ENCODE results near the gene CREB3L4. TPM values are rescaled to one million over a fixed set of nuclear protein-coding genes. Genes with fewer than 3 reads are reported as not detected.

The CREB3L4 gene
- total and polyA plus RNA-seq, 2 donors (not counting 3 experiments of a cell fraction or from before 2014, with no cell fraction given), result 8.1 to 12.1 TPM

GRCh38 chr1:153932156-153933131 is 35.3 kb upstream of the CREB3L4 start:
- no peak overlapping the region for H2AFZ ChIP-seq (ENCODE audit: low read depth, low read length)
- no peaks in the 10 kb centered on the region for H3K79me2 ChIP-seq (ENCODE audit: control insufficient read depth, insufficient read depth, low read length)
- DNase-seq (ENCODE audit: low read depth, low spot score) (no peak), FAIRE-seq (no peak)
- H4K20me1 ChIP-seq (replicated peaks; ENCODE audit: control insufficient read depth, extremely low read depth, insufficient read depth, low read length), result no peaks in the 10 kb centered on the region
- no peak overlapping the region for H3K4me3 ChIP-seq (replicated peaks in 1 of 3; ENCODE audit: insufficient read depth in 1 of 3, low read depth in 1 of 3, low read length in 3 of 3)
- H3K4me1 ChIP-seq (ENCODE audit: control insufficient read depth, extremely low read depth, insufficient read depth, low read length), result peaks cover 15% of the 10 kb centered on the region
- intact Hi-C loops (cut with micrococcal nuclease) (no loop called here), dilution Hi-C loops (cut with MboI; ENCODE audit: extremely low pct_ligation_motif_present, low sequenced_read_pairs) (no loop called here)
- TF ChIP-seq MYC (IDR thresholded peaks at IDR 0.05; ENCODE audit: low read depth, low read length) (no peak), CTCF (IDR thresholded peaks at IDR 0.05; ENCODE audit: extremely low read depth in 1 of 2, insufficient read depth in 1 of 2, low read depth in 1 of 2, low read length in 2 of 2) (no peak), EZH2 (IDR thresholded peaks at IDR 0.05; ENCODE audit: borderline replicate concordance, low read depth, low read length, severe bottlenecking) (no peak), JUN (IDR thresholded peaks at IDR 0.05; ENCODE audit: borderline replicate concordance, insufficient read depth, insufficient read length, low read depth) (no peak), POLR2A (IDR thresholded peaks at IDR 0.05; ENCODE audit: low read depth, low read length) (no peak), FOS (IDR thresholded peaks at IDR 0.05; ENCODE audit: borderline replicate concordance, insufficient read depth, low read length) (no peak), GATA2 (IDR thresholded peaks at IDR 0.05; ENCODE audit: insufficient read depth, insufficient read length, low read depth, low read length) (no peak), POLR2AphosphoS5 (IDR thresholded peaks at IDR 0.05; ENCODE audit: insufficient read depth, low read depth, low read length) (no peak), MAX (IDR thresholded peaks at IDR 0.05; ENCODE audit: insufficient read depth, insufficient read length) (no peak)
- TSS peak; percentile 4 for BruUV-seq (replicated peaks)
- CTCF ChIA-PET, result interaction anchor here (0.5 to 0.7 kb wide), 2 partner anchors 8 to 14 kb away, joined by 3 read pairs; partner anchors contain the start of gene DENND4B
- H3K4me2 ChIP-seq (ENCODE audit: insufficient read depth, low read length), result no peak overlapping the region
- H3K9ac ChIP-seq (replicated peaks; ENCODE audit: extremely low read depth, insufficient read depth, low read length), result no peak overlapping the region
- H3K9me3 ChIP-seq (replicated peaks; ENCODE audit: control insufficient read depth, insufficient read depth, low read length), result no peaks in the 10 kb centered on the region
- no peak overlapping the region for H3K27ac ChIP-seq (ENCODE audit: insufficient read depth, low read depth, low read length)
- no peaks in the 10 kb centered on the region for H3K27me3 ChIP-seq (ENCODE audit: control insufficient read depth in 2 of 2, insufficient read depth in 2 of 2, low read length in 2 of 2)
- peaks cover 5 to 40% of the 10 kb centered on the region in 2 experiments for H3K36me3 ChIP-seq (ENCODE audit: control insufficient read depth in 2 of 2, extremely low read depth in 1 of 2, insufficient read depth in 2 of 2, low read length in 2 of 2)
- POLR2A ChIA-PET, result no interaction called here
- no peaks in the 10 kb centered on the region for H3K9me1 ChIP-seq (replicated peaks; ENCODE audit: control insufficient read depth, extremely low read depth, insufficient read depth, low read length)

All from endothelial cell of umbilical vein (primary cell).